Stimulated activated CD8-positive, alpha-beta memory T cell treated with anti-CD3 and anti-CD28 coated beads, Interleukin-2, amount 100 ng/mL, for 1 hour (primary cell): ENCODE measurements around the gene CELF2.

ENCODE experiments used
- DNase-seq, 2 donors: peaks; one replicate each; pipeline ENCODE4 v3.0.0-alpha.2; 2020; ENCODE audit warnings: low read depth in 2 of 2

The CELF2 gene

GRCh38 chr10:11023009-11023953 lies 5.6 kb downstream of the CELF2 start:
- no peak for DNase-seq

DNA sequence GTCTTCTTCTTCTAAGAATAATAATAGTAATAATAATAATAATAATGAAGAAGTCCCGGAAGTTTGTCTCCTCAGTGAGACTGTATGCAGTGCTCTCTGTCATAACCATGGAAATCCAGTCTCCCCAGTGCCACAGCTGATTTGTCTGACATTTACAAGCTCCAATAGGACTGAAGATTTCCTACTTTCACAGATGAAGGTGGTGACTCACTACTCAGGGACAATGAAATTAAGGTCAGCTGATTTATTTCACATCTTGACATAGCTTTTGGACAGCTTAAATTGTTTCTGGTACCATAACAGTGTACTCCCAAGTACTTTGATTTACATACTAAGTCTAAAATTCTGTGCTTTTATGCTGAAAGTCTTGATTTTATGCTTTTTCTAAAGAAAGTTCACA lies 6.9 kb downstream of the CELF2 start:
- no peak for DNase-seq

GRCh38 chr10:11025978-11026377 lies 8.3 kb downstream of the CELF2 start:
- DNase-seq, result no peak

- DNase-seq, result no peak
Measured at GRCh38 chr10:11026773-11027172, 9.1 kb downstream of the CELF2 start.

GRCh38 chr10:11034762-11035161 lies 17.1 kb downstream of the CELF2 start:
- DNase-seq, result no peak

- DNase-seq, result no peak
Measured at GRCh38 chr10:11035301-11035991, 17.8 kb downstream of the CELF2 start.

DNA sequence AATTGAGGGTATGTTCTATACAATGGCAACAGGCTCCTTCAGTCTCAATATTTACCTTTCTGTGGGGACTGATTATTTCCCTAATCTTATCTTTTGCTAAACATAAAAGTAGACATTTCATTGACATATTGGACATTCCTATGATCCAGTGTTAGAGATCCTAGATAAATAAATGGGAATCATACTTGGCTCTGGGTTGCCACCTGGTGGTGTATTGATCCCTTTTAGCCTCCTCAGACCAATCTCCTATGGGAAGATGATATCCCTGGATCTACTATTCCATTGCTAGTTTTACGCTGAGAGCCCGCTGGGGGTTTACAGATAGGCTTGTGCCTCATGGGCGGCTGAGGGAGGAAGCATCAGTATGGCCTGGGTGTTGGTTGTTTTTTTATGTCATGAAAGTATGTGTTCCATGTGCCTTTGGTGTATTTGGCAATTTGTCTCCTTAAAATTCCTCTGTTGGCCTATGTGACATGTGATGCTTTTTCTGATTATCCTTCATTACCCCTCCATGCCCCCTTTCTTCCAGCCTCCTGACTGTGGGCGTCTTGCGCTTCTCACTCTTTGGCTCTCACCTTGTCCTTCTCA lies 18.8 kb downstream of the CELF2 start:
- no peak for DNase-seq

DNA sequence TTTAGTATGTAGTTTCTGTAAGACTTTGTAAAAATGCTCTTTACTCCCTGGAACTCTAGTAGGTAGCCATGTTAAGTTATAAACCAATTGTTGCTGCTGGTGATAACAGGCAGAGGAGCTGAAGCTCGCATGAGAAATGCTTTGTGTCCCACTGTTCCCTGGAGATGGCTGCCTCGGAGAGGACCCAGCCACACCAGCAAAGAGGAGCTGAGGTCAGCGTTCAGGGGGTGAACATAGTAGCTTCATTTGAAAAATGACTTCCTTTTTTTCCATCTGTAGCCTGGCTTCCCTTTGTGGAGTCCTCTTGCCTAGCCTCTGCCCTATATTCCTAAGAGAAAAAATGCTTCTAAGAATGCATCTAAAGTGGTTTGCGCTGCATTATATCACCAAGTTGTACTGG lies 20.3 kb downstream of the CELF2 start:
- no peak for DNase-seq

- no peak for DNase-seq
Measured at GRCh38 chr10:11042357-11042756, 24.7 kb downstream of the CELF2 start.

DNA sequence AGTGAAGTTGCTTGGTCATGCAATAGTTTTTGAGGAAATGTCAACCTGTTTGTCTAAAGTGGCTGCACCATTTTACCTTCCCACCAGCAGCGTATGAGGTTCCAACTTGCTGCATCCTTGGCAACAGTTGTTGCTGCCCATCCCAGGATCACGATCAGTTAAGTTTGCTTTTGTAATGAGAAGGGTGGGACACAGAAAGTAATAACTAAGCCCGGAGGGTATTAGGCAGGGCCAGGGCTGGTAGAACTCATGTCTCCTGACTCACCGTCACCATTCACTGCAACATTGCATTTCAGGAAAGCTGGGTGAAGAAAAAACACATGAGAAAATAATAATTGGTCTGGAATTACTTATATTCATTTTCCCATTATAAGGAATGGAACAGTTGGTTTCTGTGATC lies 25.4 kb downstream of the CELF2 start:
- DNase-seq, result no peak

DNA sequence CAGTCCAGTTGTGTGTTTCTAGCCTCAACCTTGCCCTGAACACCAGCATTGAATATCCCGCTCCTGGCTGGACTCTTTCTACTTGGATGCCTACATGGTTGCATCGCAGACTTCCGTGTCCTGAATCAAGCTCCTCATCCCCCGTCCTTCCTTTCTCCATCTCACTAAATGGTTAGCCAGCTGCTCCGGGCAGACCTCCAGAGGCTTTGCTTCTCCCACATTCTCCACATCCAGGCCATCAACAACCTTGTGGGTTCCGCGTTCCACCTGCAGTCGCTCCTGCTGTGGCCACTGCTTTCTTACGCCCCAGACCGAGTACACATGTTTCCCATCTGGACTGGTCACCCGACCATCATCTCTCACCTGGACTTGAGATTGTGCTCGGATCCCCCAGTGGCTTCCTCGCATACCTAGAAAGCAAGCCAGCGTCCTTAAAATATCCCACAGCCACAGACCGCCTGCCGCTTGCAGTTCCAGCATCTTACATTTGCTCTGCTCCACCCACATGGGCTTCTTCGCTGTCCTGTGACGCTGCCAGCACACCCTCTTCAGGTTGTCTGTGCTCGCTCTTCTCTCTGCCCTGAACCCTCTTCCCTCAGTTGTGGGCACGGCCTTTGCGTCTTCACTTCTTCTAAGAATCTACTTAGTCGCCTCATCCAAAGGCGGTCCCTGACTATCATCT lies 25.9 kb downstream of the CELF2 start:
- DNase-seq, result no peak

- DNase-seq, result no peak
Measured at GRCh38 chr10:11045487-11045886, 27.8 kb downstream of the CELF2 start.

GRCh38 chr10:11045995-11046775 lies 28.5 kb downstream of the CELF2 start:
- DNase-seq, result no peak

GRCh38 chr10:11046776-11047160 lies 29.1 kb downstream of the CELF2 start:
- no peak for DNase-seq

GRCh38 chr10:11048707-11049278 lies 31.1 kb downstream of the CELF2 start:
- DNase-seq, result no peak

DNA sequence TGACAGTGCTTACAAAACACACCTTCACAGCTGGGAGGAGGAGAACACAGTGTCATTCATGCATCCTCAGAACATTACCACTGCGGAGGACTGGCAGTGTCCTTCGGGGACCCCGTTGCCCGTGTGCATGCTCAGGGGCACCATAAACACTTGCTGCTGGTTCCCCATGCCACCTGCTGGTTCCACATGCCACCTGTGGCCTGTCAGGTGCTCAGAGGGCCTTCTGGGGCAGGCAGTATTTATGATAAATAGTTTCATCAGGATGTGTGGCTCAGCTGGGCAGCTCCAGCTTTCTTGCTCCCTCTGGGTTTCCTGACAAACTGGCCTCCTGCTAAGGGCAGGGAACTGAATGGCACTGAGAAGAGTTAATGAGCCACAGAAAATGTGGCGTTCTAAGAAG lies 32.1 kb downstream of the CELF2 start:
- DNase-seq, result no peak

DNA sequence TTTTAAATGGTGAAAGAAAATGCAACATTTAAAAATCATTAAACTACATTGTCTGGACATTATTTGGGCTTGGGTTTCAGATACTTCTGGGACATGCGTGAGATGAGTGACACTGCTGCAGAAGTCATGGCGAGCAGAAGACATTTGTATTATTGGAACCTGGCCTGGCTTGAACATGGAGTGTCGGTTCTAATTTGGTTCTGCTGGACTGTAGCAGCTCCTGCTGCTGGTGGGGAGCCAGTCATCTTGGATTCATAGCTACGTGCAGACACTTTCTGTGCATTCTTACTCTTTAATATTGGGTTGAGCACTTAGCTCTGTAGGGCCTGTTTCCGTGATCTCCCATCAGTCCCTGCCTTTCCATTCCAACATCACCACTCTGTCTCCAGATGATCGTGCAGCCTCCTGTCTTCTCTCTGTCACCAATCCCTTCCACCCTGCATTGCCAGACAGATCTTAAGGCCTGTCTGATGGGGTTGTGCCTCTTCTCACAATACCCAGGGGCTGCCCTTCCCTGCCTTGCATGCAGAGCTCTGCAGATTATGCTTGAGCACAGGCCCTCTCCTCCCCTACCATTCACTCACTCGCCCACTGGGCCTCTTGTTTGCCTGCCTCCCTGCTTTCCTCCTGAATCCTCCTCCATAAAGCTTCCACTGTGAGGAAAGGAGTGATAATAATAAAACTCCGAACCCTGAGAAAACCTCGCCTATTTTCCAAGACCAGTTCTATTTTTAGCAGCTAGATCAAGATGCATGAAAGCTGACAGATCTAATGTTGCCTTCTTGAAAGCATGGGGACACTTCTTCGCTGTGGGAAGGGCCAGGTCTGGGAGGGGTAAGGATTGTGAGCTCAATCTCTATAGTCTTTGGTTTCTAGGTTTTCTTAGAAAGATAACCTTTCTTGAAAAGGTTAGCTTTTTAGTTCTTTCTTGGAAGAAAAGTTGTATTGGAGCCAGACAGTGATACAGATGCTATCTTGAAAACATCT lies 32.9 kb downstream of the CELF2 start:
- no peak for DNase-seq

GRCh38 chr10:11057018-11057417 lies 39.3 kb downstream of the CELF2 start:
- no peak for DNase-seq

GRCh38 chr10:11057448-11057847 lies 39.8 kb downstream of the CELF2 start:
- no peak for DNase-seq

DNA sequence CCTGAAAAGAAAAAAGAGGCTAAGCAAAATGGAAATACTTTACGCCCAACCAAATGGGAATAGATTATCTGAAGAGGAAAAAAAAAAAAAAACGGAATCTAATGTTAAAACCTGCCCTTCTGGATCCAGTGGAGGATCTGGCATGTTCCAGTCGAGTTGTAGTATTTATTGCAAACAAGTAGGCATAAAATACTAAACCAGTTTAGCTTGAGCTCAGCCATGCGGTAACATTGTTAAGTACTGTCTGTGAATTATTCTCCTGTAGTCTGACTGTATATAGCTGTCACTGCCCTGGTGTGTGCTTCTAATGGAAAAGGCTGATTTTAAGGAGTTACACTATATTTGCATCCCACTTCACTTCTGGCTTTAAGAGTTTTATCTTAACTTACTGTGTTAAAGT lies 40.3 kb downstream of the CELF2 start:
- DNase-seq, result no peak
